GM12878 (cell line): ENCODE measurements around the gene FBXO27. TPM values are rescaled to one million over a fixed set of nuclear protein-coding genes. Genes with fewer than 3 reads are reported as not detected.

Source experiments
- ASH2L ChIP-seq: fragments of 300-600, 200-600 bp; sonication (generic); IDR thresholded peaks from 2 replicates; pipeline ENCODE4 v1.6.1; 2017; ENCODE audit warnings: low read depth, mild to moderate bottlenecking, borderline replicate concordance
- BRCA1 ChIP-seq: IDR thresholded peaks from 2 replicates; pipeline ENCODE4 v1.6.1; 2011; ENCODE audit warnings: low read depth, low read length, improper control_type of control experiment
- CBX3 ChIP-seq: fragments of 200-600 bp; sonication (generic); IDR thresholded peaks from 2 replicates; pipeline ENCODE4 v1.6.1; 2016; ENCODE audit warnings: low read depth, borderline replicate concordance
- CHD2 ChIP-seq: IDR thresholded peaks from 2 replicates; pipeline ENCODE4 v1.6.1; 2011; ENCODE audit warnings: low read depth, low read length, improper control_type of control experiment, borderline replicate concordance
- CHD4 ChIP-seq: fragments of 200-600 bp; sonication (generic); IDR thresholded peaks from 2 replicates; pipeline ENCODE4 v1.6.1; 2016; ENCODE audit warnings: mild to moderate bottlenecking
- DPF2 ChIP-seq: fragments of 450-650 bp; IDR thresholded peaks from 2 replicates; pipeline ENCODE4 v1.6.1; 2017; ENCODE audit warnings: mild to moderate bottlenecking
- E4F1 ChIP-seq: fragments of 450-650 bp; IDR thresholded peaks from 2 replicates; pipeline ENCODE4 v1.6.1; 2018; ENCODE audit warnings: borderline replicate concordance, mild to moderate bottlenecking; ENCODE audit not compliant: partially characterized antibody
- EP300 ChIP-seq, 2 experiments: fragments of 150-350 bp in 1 of 2; IDR thresholded peaks; 2 replicates each; pipeline ENCODE4 v1.6.1; 2011 to 2012; ENCODE audit warnings: low read depth in 2 of 2, low read length in 2 of 2, borderline replicate concordance in 1 of 2, improper control_type of control experiment in 1 of 2, inconsistent platforms in 1 of 2; ENCODE audit not compliant: control insufficient read depth in 1 of 2
- HDAC2 ChIP-seq: fragments of 200-600 bp; sonication (generic); IDR thresholded peaks from 2 replicates; pipeline ENCODE4 v1.6.1; 2017
- HDGF ChIP-seq: fragments of 450-650 bp; IDR thresholded peaks from 2 replicates; pipeline ENCODE4 v1.6.1; 2016; ENCODE audit warnings: antibody characterized with exemption
- MXI1 ChIP-seq: fragments of 150-350 bp; IDR thresholded peaks from 2 replicates; pipeline ENCODE4 v1.6.1; 2011; ENCODE audit warnings: low read depth, mild to moderate bottlenecking, inconsistent platforms, low read length, improper control_type of control experiment
- NBN ChIP-seq: fragments of 450-650 bp; IDR thresholded peaks from 2 replicates; pipeline ENCODE4 v1.6.1; 2016
- NFYA ChIP-seq: IDR thresholded peaks from 2 replicates; pipeline ENCODE4 v1.6.1; 2011; ENCODE audit warnings: low read depth, mild to moderate bottlenecking, low read length, improper control_type of control experiment, borderline replicate concordance
- NR2C1 ChIP-seq: fragments of 450-650 bp; IDR thresholded peaks from 2 replicates; pipeline ENCODE4 v1.6.1; 2017; ENCODE audit warnings: antibody characterized with exemption, mild to moderate bottlenecking, moderate library complexity
- NR2C2 ChIP-seq: IDR thresholded peaks from 2 replicates; pipeline ENCODE4 v1.6.1; 2011; ENCODE audit warnings: borderline replicate concordance, low read depth; ENCODE audit not compliant: control insufficient read depth, insufficient read length
- PML ChIP-seq: IDR thresholded peaks from 2 replicates; pipeline ENCODE4 v1.6.1; 2012; ENCODE audit warnings: low read length, inconsistent platforms
- RB1 ChIP-seq: fragments of 450-650 bp; formaldehyde crosslinking; IDR thresholded peaks from 2 replicates; pipeline ENCODE4 v1.6.1; 2017; ENCODE audit warnings: mild to moderate bottlenecking, borderline replicate concordance
- RUNX3 ChIP-seq: IDR thresholded peaks from 2 replicates; pipeline ENCODE4 v1.6.1; 2012; ENCODE audit warnings: low read length, inconsistent platforms
- SP1 ChIP-seq: IDR thresholded peaks from one replicate; pipeline ENCODE4 v1.6.1; 2011; ENCODE audit warnings: low read depth, low read length
- SREBF1 ChIP-seq: IDR thresholded peaks from 2 replicates; pipeline ENCODE4 v1.6.1; 2012; ENCODE audit warnings: mild to moderate bottlenecking, low read length
- SUZ12 ChIP-seq: fragments of 200-600 bp; sonication (generic); IDR thresholded peaks from one replicate; pipeline ENCODE4 v1.6.1; 2018; ENCODE audit warnings: antibody characterized with exemption, mild to moderate bottlenecking; ENCODE audit not compliant: unreplicated experiment
- polyA plus RNA-seq, 11 experiments: library from polyadenylated mRNA; depleted of rRNA in 4 of 11; unstranded in 6 of 11; stranded (reverse) in 5 of 11; fragments of >200 nt; fragmentation: Nextera tagmentation in 4 of 11; fragmentation: Illumina TruSeq in 1 of 11; extraction: Ambion mirVana in 4 of 11; extraction: Trizol in 1 of 11; gene quantifications; 1 replicate in 1 of 11; 2 replicates in 10 of 11; pipeline versions ENCODE4 v1.2.1 to v1.2.3, GENCODE V29; 2011 to 2016; ENCODE audit warnings: inconsistent platforms in 2 of 11, missing spikeins in 2 of 11, low read depth in 1 of 11
- total RNA-seq, 4 experiments: library from RNA; depleted of rRNA in 3 of 4; stranded (reverse); fragments of >200 nt in 3 of 4; fragmentation: Illumina TruSeq in 1 of 4; extraction: Trizol in 1 of 4; gene quantifications; 2 replicates each; pipeline versions ENCODE4 v1.2.1 to v1.2.3, GENCODE V29; 2013 to 2021
- TF ChIP-seq, protein P1 (sequence below): fragments of 450-650 bp; formaldehyde crosslinking; IDR thresholded peaks from 2 replicates; pipeline ENCODE4 v1.4.0; 2022; ENCODE audit warnings: mild to moderate bottlenecking, moderate library complexity
- TF ChIP-seq, protein P2 (sequence below): fragments of 450-650 bp; IDR thresholded peaks from 2 replicates; pipeline ENCODE4 v1.6.1; 2016; ENCODE audit warnings: mild to moderate bottlenecking
- TF ChIP-seq, protein P3 (sequence below): IDR thresholded peaks from 2 replicates; pipeline ENCODE4 v1.6.1; 2012; ENCODE audit warnings: low read depth, low read length, improper control_type of control experiment

The FBXO27 gene
- total and polyA plus RNA-seq, 10 of the 15 experiments (the other 5 are each of a cell fraction or from before 2014, with no cell fraction given), result 3.1 to 15.4 (median 7.1) TPM

GRCh38 chr19:38975214-38975860 lies 57.0 kb downstream of the FBXO27 start, which contains the start of gene FBXO17 (continued):
- TF ChIP-seq NBN (no peak), CHD2 (no peak), RUNX3 (no peak), E4F1 (no peak), DPF2 (peak; percentile 18; the same call in 1 of the 2 replicates), SUZ12 (no peak), HDAC2 (no peak), NFYA (no peak), CBX3 (no peak), BRCA1 (no peak), NR2C1 (no peak), EP300 (IDR thresholded peaks at IDR 0.05; ENCODE audit: borderline replicate concordance in 1 of 2, control insufficient read depth in 1 of 2, low read depth in 2 of 2, low read length in 2 of 2) (no peak), HDGF (no peak), RB1 (peak; percentile 26; the same call in 1 of the 2 replicates), MXI1 (no peak), PML (no peak), ASH2L (no peak), SP1 (no peak), NR2C2 (no peak), SREBF1 (no peak), CHD4 (no peak)
- TF ChIP-seq, protein P1, sequence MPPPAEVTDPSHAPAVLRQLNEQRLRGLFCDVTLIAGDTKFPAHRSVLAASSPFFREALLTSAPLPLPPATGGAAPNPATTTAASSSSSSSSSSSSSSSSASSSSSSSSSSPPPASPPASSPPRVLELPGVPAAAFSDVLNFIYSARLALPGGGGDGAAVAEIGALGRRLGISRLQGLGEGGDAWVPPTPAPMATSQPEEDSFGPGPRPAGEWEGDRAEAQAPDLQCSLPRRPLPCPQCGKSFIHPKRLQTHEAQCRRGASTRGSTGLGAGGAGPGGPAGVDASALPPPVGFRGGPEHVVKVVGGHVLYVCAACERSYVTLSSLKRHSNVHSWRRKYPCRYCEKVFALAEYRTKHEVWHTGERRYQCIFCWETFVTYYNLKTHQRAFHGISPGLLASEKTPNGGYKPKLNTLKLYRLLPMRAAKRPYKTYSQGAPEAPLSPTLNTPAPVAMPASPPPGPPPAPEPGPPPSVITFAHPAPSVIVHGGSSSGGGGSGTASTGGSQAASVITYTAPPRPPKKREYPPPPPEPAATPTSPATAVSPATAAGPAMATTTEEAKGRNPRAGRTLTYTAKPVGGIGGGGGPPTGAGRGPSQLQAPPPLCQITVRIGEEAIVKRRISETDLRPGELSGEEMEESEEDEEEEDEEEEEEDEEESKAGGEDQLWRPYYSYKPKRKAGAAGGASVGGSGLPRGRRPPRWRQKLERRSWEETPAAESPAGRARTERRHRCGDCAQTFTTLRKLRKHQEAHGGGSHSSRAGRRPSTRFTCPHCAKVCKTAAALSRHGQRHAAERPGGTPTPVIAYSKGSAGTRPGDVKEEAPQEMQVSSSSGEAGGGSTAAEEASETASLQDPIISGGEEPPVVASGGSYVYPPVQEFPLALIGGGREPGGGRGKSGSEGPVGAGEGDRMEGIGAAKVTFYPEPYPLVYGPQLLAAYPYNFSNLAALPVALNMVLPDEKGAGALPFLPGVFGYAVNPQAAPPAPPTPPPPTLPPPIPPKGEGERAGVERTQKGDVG (CRISPR knock-in tag), result no peak
- TF ChIP-seq, protein P2, sequence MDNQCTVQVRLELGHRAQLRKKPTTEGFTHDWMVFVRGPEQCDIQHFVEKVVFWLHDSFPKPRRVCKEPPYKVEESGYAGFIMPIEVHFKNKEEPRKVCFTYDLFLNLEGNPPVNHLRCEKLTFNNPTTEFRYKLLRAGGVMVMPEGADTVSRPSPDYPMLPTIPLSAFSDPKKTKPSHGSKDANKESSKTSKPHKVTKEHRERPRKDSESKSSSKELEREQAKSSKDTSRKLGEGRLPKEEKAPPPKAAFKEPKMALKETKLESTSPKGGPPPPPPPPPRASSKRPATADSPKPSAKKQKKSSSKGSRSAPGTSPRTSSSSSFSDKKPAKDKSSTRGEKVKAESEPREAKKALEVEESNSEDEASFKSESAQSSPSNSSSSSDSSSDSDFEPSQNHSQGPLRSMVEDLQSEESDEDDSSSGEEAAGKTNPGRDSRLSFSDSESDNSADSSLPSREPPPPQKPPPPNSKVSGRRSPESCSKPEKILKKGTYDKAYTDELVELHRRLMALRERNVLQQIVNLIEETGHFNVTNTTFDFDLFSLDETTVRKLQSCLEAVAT, result peak; percentile 99
- TF ChIP-seq, protein P3, sequence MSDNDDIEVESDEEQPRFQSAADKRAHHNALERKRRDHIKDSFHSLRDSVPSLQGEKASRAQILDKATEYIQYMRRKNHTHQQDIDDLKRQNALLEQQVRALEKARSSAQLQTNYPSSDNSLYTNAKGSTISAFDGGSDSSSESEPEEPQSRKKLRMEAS, result no peak
